A673 (cell line): ENCODE results near the gene MCCD1.
"Not testable (repeated sequence)": the region's sequence is repeated elsewhere in the genome, so short reads cannot be mapped to it uniquely, and the experiment has no call there.

Experiments used
- EZH2 ChIP-seq: fragments of 200-600 bp; sonication (generic); IDR thresholded peaks from 2 replicates; pipeline ENCODE4 v1.6.1; 2017; ENCODE audit warnings: borderline replicate concordance, low read depth, mild to moderate bottlenecking, mixed read lengths, antibody characterized with exemption, low read length; ENCODE audit not compliant: poor library complexity, severe bottlenecking
- TF ChIP-seq, protein P1 (sequence below): fragments of 300-800, 200-600 bp; sonication (generic); conservative IDR thresholded peaks from 2 replicates; pipeline ENCODE4 v1.5.1; 2017; ENCODE audit warnings: low read depth, mild to moderate bottlenecking, antibody characterized with exemption, low read length, moderate library complexity, mixed read lengths

DNA sequence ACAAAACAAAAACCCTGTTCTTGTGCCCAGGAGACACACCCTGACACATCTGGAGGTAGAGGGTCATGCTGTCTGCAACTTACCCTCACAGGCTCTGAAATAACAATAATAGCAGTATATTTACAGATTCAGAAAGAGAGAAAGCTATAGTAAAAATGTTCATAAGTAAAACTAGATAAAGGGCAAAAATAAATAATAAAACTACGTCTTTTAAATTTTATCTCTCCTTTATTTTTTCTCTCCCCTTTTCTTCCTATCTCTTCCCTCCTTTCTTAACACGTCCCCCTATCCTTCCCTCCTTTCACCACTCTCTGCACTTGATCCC, 35.2 kb upstream of the MCCD1 start:
- not testable (repeated sequence) for TF ChIP-seq EZH2
- TF ChIP-seq, protein P1, sequence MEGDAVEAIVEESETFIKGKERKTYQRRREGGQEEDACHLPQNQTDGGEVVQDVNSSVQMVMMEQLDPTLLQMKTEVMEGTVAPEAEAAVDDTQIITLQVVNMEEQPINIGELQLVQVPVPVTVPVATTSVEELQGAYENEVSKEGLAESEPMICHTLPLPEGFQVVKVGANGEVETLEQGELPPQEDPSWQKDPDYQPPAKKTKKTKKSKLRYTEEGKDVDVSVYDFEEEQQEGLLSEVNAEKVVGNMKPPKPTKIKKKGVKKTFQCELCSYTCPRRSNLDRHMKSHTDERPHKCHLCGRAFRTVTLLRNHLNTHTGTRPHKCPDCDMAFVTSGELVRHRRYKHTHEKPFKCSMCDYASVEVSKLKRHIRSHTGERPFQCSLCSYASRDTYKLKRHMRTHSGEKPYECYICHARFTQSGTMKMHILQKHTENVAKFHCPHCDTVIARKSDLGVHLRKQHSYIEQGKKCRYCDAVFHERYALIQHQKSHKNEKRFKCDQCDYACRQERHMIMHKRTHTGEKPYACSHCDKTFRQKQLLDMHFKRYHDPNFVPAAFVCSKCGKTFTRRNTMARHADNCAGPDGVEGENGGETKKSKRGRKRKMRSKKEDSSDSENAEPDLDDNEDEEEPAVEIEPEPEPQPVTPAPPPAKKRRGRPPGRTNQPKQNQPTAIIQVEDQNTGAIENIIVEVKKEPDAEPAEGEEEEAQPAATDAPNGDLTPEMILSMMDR = not testable (repeated sequence)
